HEK293 (cell line): Measurements from ENCODE around the gene ECT2.

Source experiments
- KLF9 ChIP-seq: fragments of 450-650 bp; formaldehyde crosslinking; IDR thresholded peaks from 2 replicates; pipeline ENCODE4 v1.5.1; 2016; ENCODE audit warnings: missing biosample characterization, missing genetic modification characterization, low read depth
- REPIN1 ChIP-seq: fragments of 450-650 bp; formaldehyde crosslinking; IDR thresholded peaks from 2 replicates; pipeline ENCODE4 v1.5.1; 2017; ENCODE audit warnings: missing biosample characterization, missing genetic modification characterization, low read depth
- ZNF148 ChIP-seq: fragments of 450-650 bp; formaldehyde crosslinking; IDR thresholded peaks from 2 replicates; pipeline ENCODE4 v1.5.0; 2017; ENCODE audit warnings: missing biosample characterization, missing genetic modification characterization, borderline replicate concordance
- ZNF18 ChIP-seq: fragments of 450-650 bp; formaldehyde crosslinking; IDR thresholded peaks from 2 replicates; pipeline ENCODE4 v1.5.1; 2016; ENCODE audit warnings: missing biosample characterization, missing genetic modification characterization
- ZNF24 ChIP-seq: fragments of 450-650 bp; formaldehyde crosslinking; IDR thresholded peaks from 2 replicates; pipeline ENCODE4 v1.5.1; 2016; ENCODE audit warnings: missing biosample characterization, missing genetic modification characterization
- ZNF248 ChIP-seq: fragments of 450-650 bp; formaldehyde crosslinking; IDR thresholded peaks from 2 replicates; pipeline ENCODE4 v1.5.1; 2017; ENCODE audit warnings: missing biosample characterization, missing genetic modification characterization
- ZNF354C ChIP-seq: fragments of 450-650 bp; formaldehyde crosslinking; IDR thresholded peaks from 2 replicates; pipeline ENCODE4 v1.5.1; 2016; ENCODE audit warnings: missing biosample characterization, missing genetic modification characterization, low read depth, borderline replicate concordance
- ZNF426 ChIP-seq: fragments of 450-650 bp; formaldehyde crosslinking; IDR thresholded peaks from 2 replicates; pipeline ENCODE4 v1.5.1; 2017; ENCODE audit warnings: missing biosample characterization, missing genetic modification characterization, mild to moderate bottlenecking, inconsistent platforms, moderate library complexity
- ZNF830 ChIP-seq: fragments of 450-650 bp; IDR thresholded peaks from 2 replicates; pipeline ENCODE4 v1.5.0; 2018; ENCODE audit warnings: missing biosample characterization, missing genetic modification characterization, low read depth, mild to moderate bottlenecking, moderate library complexity
- TF ChIP-seq, protein P1 (sequence below): fragments of 450-650 bp; formaldehyde crosslinking; IDR thresholded peaks from 2 replicates; pipeline ENCODE4 v1.5.1; 2016; ENCODE audit warnings: missing biosample characterization, missing genetic modification characterization
- TF ChIP-seq, protein P2 (sequence below): fragments of 450-650 bp; formaldehyde crosslinking; IDR thresholded peaks from 2 replicates; pipeline ENCODE4 v1.5.1; 2017; ENCODE audit warnings: missing biosample characterization, missing genetic modification characterization
- TF ChIP-seq, protein P3 (sequence below): fragments of 450-650 bp; formaldehyde crosslinking; optimal IDR thresholded peaks from 2 replicates; pipeline ENCODE3; 2016; ENCODE audit warnings: missing biosample characterization, mild to moderate bottlenecking, missing genetic modification characterization

- TF ChIP-seq ZNF426 (tag by site-specific recombination) (no peak), ZNF354C (tag by site-specific recombination) (no peak), KLF9 (tag by site-specific recombination) (no peak), ZNF18 (tag by site-specific recombination) (no peak), ZNF24 (no peak), REPIN1 (tag by site-specific recombination) (no peak), ZNF148 (no peak), ZNF248 (no peak), ZNF830 (tag by site-specific recombination) (no peak)
- TF ChIP-seq, protein P1, sequence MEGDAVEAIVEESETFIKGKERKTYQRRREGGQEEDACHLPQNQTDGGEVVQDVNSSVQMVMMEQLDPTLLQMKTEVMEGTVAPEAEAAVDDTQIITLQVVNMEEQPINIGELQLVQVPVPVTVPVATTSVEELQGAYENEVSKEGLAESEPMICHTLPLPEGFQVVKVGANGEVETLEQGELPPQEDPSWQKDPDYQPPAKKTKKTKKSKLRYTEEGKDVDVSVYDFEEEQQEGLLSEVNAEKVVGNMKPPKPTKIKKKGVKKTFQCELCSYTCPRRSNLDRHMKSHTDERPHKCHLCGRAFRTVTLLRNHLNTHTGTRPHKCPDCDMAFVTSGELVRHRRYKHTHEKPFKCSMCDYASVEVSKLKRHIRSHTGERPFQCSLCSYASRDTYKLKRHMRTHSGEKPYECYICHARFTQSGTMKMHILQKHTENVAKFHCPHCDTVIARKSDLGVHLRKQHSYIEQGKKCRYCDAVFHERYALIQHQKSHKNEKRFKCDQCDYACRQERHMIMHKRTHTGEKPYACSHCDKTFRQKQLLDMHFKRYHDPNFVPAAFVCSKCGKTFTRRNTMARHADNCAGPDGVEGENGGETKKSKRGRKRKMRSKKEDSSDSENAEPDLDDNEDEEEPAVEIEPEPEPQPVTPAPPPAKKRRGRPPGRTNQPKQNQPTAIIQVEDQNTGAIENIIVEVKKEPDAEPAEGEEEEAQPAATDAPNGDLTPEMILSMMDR (tag by site-specific recombination): no peak
- TF ChIP-seq, protein P2, sequence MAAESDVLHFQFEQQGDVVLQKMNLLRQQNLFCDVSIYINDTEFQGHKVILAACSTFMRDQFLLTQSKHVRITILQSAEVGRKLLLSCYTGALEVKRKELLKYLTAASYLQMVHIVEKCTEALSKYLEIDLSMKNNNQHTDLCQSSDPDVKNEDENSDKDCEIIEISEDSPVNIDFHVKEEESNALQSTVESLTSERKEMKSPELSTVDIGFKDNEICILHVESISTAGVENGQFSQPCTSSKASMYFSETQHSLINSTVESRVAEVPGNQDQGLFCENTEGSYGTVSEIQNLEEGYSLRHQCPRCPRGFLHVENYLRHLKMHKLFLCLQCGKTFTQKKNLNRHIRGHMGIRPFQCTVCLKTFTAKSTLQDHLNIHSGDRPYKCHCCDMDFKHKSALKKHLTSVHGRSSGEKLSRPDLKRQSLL: no peak
- TF ChIP-seq, protein P3, sequence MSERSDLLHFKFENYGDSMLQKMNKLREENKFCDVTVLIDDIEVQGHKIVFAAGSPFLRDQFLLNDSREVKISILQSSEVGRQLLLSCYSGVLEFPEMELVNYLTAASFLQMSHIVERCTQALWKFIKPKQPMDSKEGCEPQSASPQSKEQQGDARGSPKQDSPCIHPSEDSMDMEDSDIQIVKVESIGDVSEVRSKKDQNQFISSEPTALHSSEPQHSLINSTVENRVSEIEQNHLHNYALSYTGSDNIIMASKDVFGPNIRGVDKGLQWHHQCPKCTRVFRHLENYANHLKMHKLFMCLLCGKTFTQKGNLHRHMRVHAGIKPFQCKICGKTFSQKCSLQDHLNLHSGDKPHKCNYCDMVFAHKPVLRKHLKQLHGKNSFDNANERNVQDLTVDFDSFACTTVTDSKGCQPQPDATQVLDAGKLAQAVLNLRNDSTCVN (tag by site-specific recombination): no peak
These were observed 39.1 kb upstream of the ECT2 start for GRCh38 chr3:172711454-172711795.
